Fibroblast of skin of abdomen (primary cell): ENCODE data around the gene FIBIN. TPM values are rescaled to one million over a fixed set of nuclear protein-coding genes. Genes with fewer than 3 reads are reported as not detected.
A peak's percentile ranks its signal among the peaks of the same experiment; 100 is the strongest.
"Not testable (repeated sequence)": the region's sequence is repeated elsewhere in the genome, so short reads cannot be mapped to it uniquely, and the experiment has no call there.

Experiments used
- DNase-seq: peaks from one replicate; pipeline ENCODE4 v3.0.0-alpha.2; 2013
- polyA plus RNA-seq, 2 experiments: library from polyadenylated mRNA; unstranded; fragments of 120-200 nt; gene quantifications; one replicate each; pipeline ENCODE4 v1.2.1, GENCODE V29; 2013; ENCODE audit not compliant: insufficient read length in 2 of 2

The FIBIN gene
- 94.3 TPM for polyA plus RNA-seq (2013, experiment 1 of 2; ENCODE audit: insufficient read length)
- polyA plus RNA-seq (2013, experiment 2 of 2; ENCODE audit: insufficient read length) = 93.1 TPM

- DNase-seq = peak; percentile 87
Observed at GRCh38 chr11:26993965-26994457, at the start of gene FIBIN. Gene FIBIN (plus strand): TSS chr11:26994112. CDS start chr11:26994527, 415 bp downstream.

DNA sequence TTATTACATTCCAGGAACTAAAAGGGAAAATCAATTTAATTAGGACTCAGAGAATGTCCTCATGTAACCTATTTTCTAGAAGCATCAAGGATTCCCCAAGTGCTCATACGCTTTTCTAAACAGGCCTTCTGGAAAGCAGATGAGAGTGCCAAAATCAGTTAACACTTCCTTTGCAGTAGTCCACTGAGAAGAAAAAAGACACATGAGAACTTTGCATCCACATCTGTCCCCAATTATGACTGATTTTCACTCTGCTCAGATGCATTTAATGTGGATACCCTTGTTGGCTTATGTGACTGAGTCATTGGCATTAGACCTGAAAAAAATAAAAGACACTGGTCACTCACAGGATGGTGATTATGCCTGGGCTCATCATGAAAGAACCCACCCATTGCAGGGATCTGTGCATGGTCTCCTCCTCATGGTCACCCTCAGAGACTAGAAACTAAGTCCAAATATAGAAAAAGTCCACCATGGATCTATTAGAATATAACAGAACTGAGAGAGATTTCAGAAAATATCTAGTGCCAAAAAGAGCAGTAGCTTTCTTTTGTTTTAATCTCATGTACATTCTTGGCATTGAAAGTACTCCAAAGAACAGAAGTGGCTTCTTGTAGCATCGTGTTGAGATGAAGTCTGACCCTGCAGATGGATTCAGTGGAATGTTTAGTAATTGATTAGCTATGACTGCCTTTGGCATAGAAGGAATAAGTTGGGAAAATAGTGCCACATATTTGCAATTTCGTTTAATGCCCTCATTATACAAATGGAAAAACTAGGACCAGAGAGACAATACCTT, 48.8 kb upstream of the FIBIN start:
- DNase-seq = peak; percentile 94

DNA sequence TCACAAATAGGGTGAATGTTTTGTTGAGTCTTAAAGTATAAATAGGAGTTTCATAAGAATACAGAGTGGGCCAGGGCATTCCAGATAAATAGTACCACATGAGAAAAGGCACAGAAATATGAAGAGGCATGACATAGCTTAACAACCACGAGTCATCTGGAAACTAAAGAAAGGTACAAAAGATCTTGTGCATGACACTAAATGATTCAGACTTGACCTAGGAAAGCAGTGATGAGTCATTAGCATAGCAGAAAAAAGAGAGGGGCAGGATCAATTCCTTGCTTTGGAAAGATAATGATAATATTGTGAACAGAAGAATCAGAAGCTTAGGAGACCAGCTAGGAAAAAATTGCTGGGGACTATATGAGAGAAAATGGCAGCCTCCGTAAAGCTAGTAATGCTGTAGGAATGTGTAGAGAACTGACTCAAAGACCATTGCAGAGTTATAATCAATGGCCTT, 47.6 kb upstream of the FIBIN start:
- DNase-seq = peak; percentile 75

DNA sequence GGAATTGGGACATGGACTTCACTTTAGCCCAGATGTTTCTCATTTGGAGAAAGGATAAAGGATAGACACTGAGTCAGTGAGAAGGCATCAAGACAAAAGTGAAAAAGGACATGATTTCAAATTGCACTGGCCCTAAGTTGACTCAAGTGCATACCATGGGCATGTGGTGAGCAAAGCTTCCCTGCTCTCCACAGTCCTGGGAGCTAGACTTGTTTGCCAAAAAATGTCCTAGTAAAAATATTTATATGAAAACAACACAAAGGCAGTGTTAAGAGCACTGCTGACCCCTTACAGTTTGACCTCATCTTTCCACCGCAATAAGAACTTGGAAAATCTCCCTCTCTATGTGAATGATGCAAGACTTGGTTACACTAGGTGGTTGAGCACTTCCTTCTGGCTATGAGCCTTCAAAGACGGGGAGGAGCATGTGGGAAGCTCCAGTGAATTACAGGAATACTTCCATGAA, 46.5 kb upstream of the FIBIN start:
- DNase-seq = peak; percentile 100

- DNase-seq = peak; percentile 66
Observed at GRCh38 chr11:26947904-26948639, 45.8 kb upstream of the FIBIN start.

DNA sequence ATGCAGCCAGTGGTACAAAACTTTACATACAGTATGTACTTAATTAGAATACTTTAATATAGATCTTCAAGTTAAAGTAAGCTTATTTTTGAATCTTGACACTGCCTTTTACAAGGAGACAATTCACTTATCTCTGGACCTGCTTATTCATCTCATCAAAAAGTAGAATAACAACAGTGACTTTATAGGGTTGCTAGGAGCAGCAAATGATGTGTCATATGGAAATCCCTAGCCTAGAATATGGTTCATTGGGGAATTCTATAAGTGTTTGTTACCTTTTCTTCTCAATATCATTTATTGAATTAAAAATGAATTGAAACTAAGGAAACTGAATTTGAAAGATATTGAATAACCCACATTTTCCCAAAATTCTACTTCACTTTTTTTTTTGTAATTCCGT, 45.0 kb upstream of the FIBIN start:
- DNase-seq = no peak

DNA sequence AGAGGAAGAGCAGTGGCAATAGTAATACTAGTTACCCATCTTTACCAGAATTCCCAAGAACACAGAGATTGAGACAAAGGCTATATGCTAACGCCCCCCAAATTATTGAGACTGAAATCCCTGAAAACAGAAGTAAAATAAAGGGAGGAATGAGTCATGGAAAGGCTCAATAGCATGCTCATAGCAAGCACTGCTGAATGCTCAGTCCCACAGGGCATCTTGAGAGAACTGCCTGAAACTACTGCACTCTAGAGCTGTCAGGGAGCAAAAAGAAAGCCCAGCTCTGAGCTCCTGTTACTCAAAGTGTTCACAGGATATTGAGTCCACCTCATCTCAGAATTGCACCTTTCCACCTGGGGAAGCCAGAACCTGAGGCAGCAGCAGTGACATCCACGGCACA, 44.1 kb upstream of the FIBIN start:
- peak; percentile 35 for DNase-seq

- DNase-seq = peak; percentile 93
Observed at GRCh38 chr11:26950260-26950719, 43.6 kb upstream of the FIBIN start.

GRCh38 chr11:26951809-26952515, 42.0 kb upstream of the FIBIN start:
- peak; percentile 81 for DNase-seq

DNA sequence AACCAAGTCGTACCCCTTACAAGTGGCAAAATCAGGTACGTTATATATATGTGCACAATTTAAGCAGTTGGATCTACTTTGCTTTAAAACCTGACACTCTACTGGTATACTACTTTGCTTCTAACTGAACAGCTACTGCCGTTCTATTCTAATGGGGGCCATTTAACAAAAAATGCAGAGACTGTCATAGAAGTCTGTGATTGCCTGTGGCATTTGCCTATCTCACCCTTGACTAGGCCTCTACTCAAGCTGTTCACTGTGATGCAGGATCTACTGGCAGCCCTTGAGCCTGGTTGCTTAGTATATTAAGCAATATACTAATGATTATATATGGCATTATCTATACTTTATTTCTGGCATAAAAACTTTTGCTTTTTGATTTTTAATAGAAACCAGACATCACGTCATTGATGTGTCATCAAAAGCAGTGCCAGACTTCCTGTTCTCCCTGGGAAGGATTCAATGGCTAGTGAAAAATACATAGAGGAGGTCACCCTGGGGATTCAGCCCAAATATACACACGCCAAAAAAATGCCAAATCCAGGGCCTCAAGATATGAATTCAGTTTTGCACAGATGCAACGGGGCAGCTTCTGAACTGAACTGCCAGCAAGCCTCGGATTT, 40.0 kb upstream of the FIBIN start:
- DNase-seq = peak; percentile 85

DNA sequence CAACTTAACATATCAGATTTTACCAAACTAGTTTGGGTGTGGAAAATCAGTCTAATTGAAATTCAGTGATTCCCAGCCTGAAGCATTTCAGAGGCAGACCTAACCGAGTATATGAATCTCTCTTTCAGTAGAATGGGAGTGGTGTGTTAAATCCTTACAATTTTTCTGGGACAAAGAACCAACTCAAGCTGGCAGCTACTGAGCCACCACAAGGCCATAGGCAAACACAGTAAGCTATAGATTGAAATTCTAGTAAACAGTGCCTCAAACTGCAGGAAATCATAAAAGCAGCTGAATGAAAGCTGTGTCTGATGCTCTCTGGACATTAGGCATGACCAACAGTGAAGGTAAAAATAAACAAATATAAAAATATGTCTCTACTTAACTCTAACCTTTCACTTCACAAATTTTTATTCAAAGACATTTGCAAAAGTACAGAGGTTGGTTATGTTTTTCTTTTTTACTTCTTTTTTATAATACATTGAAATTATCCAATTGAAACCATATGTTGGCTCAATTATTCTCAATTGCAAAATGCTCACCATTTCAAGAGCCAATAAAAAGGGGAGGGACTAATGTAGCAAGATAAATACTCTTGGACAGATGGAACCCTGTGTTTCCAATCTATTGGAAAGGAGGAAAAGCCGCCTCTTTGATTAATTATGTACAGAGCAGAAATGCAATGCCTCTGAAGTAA, 35.8 kb upstream of the FIBIN start:
- no peak for DNase-seq

DNA sequence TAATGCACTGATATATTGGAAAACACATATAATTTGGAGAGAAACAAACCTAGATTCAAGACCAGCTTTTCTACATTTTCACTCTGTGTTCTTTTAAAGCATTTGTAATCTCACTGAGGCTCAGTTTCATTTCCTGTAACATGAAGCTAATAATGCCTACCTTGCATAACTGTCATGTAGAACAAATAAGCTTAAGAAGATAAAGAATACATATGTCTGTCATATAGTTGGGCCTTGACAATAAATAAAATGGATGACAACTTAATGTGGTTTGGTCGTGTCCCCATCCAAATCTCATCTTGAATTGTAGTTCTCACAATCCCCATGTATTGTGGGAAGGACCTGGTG, 35.2 kb upstream of the FIBIN start:
- DNase-seq = no peak

DNA sequence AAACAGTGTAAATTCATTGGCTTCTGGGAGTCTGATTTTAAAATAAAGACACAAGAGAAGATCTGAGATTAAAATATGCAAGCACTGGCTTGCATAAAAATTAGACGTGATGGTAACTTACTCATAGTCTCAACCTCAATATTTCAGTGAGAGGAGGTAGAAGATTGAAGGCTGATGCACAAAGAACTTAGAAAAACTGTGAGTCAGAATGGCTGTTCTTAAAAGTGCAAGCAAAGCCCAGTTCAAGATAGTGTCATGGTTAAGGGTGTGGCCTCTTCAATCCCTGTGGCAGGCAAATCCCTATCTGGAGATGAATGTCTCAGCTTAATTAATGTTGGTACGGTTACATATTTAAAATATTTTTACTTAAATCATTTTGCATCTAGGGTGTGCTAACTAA, 33.6 kb upstream of the FIBIN start:
- DNase-seq = peak; percentile 76

GRCh38 chr11:26963764-26964163, 30.1 kb upstream of the FIBIN start:
- peak; percentile 30 for DNase-seq

- DNase-seq = no peak
Observed at GRCh38 chr11:26964339-26964738, 29.6 kb upstream of the FIBIN start.

GRCh38 chr11:26964847-26965485, 28.9 kb upstream of the FIBIN start:
- DNase-seq = not testable (repeated sequence)

DNA sequence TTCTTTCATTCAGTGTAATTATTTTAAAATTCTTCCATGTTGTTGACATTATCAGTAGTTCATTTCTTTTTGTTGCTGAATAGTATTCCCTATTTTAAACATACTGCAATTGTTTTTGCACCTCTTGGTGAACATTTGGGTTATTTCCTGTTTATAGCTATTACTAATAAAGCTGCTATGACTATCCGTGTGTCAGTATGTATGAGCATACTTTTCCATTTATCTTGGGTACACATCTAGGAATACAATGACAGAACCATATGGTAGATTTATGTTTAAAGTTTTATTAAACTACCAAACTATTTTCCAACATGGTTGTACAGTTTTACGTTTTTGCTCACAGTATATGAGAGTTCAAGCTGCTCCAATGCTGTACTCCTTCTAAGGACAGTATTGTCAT, 22.0 kb upstream of the FIBIN start:
- DNase-seq = peak; percentile 64

DNA sequence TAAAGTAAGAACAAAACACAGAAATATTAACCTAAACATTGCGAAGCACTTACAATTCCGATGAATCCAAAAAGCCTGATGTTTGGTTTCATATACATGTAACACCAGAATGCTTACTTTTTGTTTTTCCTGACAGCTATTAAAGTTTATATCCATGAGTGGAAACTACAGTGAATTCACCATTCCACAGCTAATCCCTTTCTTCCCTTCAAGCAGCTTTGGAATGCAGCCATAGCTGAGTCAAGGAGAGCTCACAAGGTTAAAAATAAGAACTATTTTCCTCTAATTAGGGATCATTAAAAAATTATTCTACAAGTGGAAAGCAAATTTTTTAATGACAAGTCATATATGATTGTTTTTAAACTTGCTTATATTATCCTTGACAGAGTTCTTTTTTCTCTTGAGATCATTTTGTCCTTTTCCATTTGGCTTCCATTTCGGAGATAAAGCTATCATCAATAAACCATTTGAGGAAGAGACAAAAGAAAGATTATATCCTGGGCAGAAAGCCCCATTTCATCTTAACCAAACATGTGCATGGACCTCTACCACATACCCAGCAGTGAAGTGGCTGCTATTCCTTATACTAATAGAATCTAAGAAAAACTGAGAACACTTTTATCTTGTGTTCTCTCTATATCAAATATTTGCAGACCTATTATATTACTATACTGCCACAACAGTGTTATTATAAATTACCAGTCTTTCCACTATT, 19.7 kb upstream of the FIBIN start:
- peak; percentile 92 for DNase-seq

GRCh38 chr11:26974996-26975395, 18.9 kb upstream of the FIBIN start:
- no peak for DNase-seq

- DNase-seq = peak; percentile 85
Observed at GRCh38 chr11:26976389-26976788, 17.5 kb upstream of the FIBIN start.
